NCI-H2171 treated with DMSO at 0.1 percent for 48 hours (cell line): ENCODE results near the gene GTF2F1.
"Not testable (repeated sequence)": the region's sequence is repeated elsewhere in the genome, so short reads cannot be mapped to it uniquely, and the experiment has no call there.

Source experiments
- DNase-seq: peaks from one replicate; lab custom pipeline; 2025; lab: John Stamatoyannopoulos, UW

The GTF2F1 gene

DNA sequence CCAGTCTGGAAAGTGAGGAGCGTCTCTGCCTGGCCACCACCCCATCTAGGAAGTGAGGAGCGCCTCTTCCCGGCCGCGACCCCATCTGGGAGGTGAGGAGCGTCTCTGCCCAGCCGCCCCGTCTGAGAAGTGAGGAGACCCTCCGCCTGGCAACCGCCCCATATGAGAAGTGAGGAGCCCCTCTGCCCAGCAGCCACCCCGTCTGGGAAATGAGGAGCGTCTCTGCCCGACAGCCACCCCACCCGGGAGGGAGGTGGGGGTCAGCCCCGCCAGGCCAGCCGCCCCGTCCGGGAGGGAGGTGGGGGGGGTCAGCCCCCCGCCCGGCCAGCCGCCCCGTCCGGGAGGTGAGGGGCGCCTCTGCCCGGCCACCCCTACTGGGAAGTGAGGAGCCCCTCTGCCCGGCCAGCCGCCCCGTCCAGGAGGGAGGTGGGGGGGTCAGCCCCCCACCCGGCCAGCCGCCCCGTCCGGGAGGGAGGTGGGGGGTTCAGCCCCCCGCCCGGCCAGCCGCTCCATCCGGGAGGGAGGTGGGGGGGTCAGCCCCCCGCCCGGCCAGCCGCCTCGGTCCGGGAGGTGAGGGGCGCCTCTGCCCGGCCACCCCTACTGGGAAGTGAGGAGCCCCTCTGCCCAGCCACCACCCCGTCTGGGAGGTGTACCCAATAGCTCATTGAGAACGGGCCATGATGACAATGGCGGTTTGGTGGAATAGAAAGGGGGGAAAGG is 37.5 kb downstream of the GTF2F1 start:
- not testable (repeated sequence) for DNase-seq

DNA sequence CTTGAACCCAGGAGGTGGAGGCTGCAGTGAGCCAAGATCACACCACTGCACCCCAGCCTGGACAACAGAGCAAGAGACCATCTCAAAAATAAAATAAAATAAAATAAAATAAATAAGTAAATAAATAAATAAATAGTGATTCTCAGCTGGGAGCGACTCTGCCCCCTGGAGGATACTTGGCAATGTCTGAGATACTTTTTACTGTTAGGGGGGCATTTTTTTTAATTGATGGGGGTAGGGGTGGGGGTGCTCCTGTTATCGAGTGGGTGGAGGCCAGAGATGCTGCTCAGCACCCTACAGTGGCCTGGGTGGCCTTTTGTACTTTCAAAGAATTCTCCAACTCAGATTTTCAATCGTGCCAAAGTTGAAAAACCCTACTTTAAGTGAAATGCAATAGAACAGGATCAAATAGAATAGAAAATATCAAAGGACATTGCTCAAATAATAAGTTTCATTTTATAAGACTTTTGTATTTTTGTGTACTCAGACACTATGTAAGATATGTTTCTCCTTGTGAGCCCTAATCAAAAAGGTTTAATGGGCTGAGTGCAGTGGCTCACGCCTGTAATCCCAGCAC is 38.8 kb downstream of the GTF2F1 start:
- no peak for DNase-seq

DNA sequence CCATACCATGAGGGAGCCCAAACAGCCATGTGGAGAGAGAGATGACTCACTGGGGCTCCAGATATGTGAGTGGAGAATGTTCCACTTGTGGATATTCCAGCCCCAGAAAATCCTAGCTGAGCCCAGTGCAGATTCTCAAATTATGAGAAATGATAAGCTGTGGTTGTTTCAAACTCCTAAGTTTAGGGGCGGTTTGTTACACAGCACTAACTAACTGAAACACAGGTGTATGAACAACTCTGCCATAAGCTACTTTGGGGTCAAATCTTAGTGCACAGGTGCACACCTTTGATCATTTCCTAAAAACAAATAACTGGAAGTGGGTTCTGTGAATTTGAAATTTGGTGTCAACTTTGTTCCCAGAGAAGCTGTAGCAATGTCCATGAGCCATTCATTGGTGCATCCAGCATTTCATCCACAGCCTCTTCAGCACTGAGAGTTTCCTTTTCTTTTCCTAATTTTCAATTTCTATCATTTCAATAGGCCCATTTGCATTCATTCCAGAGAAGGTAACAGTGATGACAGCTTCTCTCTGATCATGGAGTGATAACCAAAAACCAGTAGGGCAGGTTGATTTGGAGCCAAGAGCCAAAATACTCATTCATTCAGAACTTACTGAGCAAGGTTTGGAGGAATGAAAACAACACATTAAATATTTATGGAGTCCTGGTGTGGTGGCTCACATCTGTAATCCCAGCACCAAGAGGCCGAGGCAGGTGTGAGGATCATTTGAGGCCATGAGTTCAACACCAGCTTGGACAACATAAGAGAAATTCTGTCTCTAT is 40.4 kb downstream of the GTF2F1 start:
- no peak for DNase-seq

DNA sequence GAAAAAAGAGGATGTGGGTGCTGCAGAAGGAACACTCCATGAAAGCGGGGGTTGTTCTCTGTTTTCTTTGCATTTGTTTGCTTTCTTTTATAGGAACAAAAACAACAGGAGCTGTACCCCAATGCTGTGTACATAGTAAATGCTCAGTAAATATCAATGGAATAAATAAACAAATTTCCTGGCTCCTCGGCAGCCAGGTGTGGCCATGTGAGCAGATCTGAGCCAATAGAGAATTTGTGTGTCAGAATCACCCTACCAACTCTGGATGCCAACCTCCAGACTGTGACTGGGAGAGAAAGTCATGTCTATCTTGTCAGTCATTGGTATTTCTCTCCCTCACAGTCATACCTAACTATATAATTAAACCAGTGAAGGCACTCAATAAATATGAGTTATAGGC is 42.3 kb downstream of the GTF2F1 start:
- no peak for DNase-seq

DNA sequence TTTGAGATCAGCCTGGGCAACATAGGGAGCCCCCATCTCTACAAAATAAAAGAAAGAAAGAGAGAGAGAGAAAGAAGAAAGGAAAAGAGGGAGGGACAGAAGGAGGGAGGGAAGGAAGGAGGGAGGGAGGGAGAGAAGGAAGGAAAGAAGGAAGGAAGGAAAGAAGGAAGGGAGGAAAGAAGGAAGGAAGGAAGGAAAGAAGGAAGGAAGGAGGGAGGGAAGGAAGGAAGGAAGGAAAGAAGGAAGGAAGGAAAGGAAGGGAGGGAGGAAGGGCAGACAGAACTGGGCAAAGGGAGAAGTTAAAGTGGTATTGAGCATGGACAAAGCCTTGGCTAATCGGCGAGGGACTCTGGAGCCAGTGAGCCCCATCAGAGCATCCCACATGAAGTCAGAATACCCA is 43.7 kb downstream of the GTF2F1 start:
- DNase-seq = not testable (repeated sequence)

DNA sequence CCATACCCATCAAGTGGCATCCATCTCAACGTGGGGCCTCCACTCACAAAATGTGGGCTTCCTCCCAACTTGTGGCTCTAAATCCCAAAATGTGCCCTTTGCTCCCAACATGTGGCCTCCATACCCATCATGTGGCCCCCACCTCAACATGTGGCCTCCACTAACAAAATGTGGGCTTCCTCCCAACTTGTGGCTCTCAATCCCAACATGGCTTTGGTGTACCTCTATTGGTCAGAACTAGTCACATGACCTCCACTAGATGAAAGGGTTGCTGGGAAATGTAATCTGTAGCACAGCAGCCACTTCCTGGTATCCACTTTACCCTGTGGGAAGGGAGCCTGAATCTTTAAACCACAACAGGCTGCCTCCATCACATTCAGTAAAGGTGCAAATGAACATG is 49.5 kb downstream of the GTF2F1 start:
- no peak for DNase-seq

DNA sequence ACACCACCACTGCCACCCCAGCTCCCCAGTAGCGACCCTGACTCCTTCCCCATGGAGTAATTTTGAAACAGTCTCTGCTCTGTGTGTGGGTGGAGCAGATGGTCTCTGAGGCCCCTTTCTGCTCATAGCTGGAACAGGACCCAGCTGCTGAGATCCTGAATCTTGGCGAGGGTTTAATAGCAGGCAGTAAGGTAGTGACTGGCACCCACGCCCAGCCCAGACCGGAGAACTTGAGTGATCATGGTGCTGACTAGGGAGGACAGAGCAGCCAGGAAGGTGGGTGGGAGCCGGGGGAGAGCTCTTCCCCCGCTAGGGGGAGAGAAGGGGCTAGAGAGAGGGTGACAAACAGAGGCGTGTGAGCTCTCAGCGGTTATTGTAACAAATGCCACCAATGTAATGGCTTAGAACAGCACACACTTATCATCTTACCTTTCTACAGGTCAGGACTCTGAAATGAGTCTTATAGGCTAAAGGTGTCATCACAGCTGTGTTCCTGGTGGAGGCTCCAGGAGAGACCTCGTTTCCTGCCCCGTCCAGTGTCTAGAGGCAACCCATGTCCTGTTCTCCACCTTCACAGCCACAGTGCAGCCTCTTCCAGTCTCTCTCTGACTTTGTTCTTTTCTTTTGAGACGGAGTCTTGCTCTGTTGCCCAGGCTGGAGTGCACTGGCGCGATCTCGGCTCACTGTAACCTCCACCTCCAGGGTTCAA is 52.3 kb downstream of the GTF2F1 start:
- peak; percentile 37 for DNase-seq

DNA sequence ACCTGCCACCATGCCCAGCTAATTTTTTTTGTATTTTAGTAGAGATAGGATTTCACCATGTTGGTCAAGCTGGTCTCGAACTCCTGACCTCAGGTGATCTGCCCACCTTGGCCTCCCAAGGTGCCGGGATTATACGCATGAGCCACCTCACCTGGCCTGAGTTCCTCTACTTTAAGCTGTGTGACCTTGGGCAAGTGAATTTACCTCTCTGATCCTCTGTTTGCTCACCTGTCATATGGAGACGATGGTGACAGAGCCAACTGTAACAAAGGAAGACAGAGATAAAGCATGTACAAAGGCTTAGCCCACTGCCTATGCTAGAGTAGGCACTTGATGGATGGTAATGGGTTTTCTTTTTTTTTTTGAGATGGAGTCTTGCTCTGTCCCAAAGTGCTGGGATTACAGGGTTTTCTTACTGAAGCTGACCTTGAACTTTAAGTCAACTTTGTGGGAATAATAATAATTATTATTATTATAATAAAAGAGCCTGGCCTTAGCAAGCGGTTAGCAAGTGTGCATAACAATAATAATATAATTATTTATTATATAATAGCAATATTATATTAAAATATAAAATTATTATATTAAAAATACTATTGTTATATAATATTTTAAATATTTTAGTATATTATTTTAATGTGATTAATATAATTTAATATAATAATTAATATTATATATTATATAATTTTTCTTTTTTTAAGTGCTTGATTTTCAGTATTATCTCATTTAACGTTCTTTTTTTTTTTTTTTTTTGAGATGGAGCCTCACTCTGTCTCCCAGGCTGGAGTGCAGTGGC is 58.3 kb downstream of the GTF2F1 start:
- no peak for DNase-seq

DNA sequence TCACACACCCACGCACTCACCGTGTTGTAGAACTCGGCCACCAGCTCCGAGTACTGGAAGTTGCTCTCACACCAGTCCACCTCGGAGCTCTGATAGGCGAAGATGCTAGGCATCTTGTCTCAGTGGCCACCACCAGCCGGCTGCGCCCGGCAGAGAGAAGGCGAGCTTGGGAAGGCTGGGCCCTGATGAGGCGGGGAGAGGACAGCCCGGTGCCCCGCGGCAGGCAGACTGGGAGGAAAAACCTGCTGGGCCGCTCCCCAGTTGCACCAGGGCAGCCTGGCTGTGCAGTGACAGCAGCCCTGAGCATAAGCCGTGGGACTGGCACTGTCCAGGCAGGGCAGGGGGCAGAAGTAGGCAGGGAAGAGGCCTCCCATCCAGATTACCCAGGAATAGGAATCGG is 59.5 kb downstream of the GTF2F1 start, which contains the start of gene ACER1:
Gene ACER1 (minus strand): TSS at position 174 of the 400 bp plus-strand sequence. CDS start 61 bp downstream, at position 113.
- DNase-seq = no peak
